ENCODE results near the gene SLAMF1. TPM values are rescaled to one million over a fixed set of nuclear protein-coding genes. Genes with fewer than 3 reads are reported as not detected.

Gene SLAMF1
- total RNA-seq, 4 donors from 2014 or later, result 1.1 to 2.2 (median 1.7) TPM; not detected in 1

- Histone ChIP-seq H3K27ac (no peak overlapping the region), H3K36me3 (no peaks in the 10 kb centered on the region), H3K9me3 (no peaks in the 10 kb centered on the region), H3K27me3 (no peaks in the 10 kb centered on the region), H3K4me1 (peaks cover 0 to 4% (median 0%) of the 10 kb centered on the region in 3 donors), H3K4me3 (no peak overlapping the region)
- WGBS, 2 donors, result 90 to 94% methylated on average over 3 of the region's 3 CpGs
- no peak for DNase-seq
- intact Hi-C loops (cut with DNase I), result no loop called here
- no peak for TF ChIP-seq POLR2A (IDR thresholded peaks at IDR 0.05)
- TF ChIP-seq, protein P1, sequence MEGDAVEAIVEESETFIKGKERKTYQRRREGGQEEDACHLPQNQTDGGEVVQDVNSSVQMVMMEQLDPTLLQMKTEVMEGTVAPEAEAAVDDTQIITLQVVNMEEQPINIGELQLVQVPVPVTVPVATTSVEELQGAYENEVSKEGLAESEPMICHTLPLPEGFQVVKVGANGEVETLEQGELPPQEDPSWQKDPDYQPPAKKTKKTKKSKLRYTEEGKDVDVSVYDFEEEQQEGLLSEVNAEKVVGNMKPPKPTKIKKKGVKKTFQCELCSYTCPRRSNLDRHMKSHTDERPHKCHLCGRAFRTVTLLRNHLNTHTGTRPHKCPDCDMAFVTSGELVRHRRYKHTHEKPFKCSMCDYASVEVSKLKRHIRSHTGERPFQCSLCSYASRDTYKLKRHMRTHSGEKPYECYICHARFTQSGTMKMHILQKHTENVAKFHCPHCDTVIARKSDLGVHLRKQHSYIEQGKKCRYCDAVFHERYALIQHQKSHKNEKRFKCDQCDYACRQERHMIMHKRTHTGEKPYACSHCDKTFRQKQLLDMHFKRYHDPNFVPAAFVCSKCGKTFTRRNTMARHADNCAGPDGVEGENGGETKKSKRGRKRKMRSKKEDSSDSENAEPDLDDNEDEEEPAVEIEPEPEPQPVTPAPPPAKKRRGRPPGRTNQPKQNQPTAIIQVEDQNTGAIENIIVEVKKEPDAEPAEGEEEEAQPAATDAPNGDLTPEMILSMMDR (IDR thresholded peaks at IDR 0.05), result no peak
Measured at GRCh38 chr1:160636547-160636946, 10.3 kb downstream of the SLAMF1 start.

DNA sequence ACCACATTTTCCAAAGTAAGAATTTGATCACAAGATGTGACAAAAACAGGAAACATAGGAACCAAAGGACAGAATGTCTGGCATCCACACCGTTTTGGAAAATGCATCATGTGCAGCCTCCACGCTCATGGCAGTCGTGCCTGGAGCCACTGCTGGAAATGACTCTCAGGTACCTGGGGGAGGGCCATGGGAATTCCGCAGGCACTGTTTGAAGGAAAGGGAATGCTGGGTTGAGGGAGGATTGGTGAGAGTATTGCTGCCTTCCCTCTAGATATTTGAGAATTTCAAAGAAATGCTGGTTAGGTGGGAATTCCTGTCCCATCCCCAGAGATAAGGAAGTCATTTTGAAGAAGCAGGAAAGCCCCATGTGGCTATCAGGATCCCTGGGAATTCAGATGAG lies 10.8 kb downstream of the SLAMF1 start:
- peaks cover 0 to 4% (median 0%) of the 10 kb centered on the region in 3 donors for H3K4me1 ChIP-seq
- no peaks in the 10 kb centered on the region for H3K9me3 ChIP-seq
- no peak overlapping the region for H3K4me3 ChIP-seq
- no peak overlapping the region for H3K27ac ChIP-seq
- intact Hi-C loops (cut with DNase I), result no loop called here
- H3K36me3 ChIP-seq, result no peaks in the 10 kb centered on the region
- 70 to 86% methylated on average over 4 of the region's 4 CpGs for WGBS, 2 donors
- TF ChIP-seq POLR2A (IDR thresholded peaks at IDR 0.05), result no peak
- TF ChIP-seq, protein P1 (IDR thresholded peaks at IDR 0.05), result no peak
- H3K27me3 ChIP-seq, result no peaks in the 10 kb centered on the region
- DNase-seq, result no peak

DNA sequence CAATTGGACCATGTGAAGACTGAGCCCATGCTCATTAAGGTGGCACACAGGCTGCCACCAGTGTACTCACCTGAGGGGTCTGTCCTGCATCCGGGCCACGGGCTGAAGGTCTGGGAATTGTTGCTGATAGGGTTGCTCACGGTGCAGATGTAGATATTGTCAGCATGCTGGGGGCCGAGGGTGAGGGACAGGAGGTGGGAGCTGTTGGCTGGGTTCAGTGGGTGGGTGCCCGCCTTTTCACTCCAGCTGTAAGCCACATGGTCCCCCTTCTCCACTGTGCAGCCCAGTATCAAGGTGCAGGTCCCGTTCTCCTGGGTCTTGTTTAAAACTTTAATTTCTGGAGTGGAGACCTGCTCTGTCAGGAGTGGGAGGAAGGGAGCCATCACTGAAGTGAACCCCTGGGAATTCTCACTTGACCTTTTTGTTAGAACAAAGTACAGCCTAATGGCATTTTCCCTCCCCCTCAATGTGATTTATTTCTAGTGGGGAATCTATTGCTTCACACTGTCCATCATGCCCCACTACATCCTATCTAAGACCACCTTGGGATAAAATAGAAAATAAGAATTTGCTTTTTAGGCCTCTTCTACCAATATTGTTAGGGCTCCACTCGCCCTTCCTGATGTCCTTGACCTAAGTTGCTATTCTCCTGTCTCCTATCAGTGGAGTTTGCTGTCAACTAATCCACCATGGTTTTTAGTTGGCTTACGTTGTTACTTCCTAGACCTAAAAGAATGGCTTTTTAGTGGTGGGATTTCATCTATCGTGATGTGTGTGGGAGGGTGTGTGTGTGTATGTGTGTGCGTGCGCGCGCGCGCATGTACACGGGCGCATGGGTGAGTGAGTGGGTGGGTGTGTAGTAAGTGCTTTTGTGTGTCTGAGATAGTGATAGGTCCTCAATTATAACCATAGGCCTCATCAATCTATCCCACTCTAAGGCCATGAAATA lies 12.0 kb downstream of the SLAMF1 start:
- Histone ChIP-seq H3K4me3 (no peak overlapping the region), H3K27ac (no peak overlapping the region), H3K9me3 (no peaks in the 10 kb centered on the region), H3K4me1 (peaks cover 0 to 14% (median 3%) of the 10 kb centered on the region in 3 donors), H3K27me3 (no peaks in the 10 kb centered on the region), H3K36me3 (no peaks in the 10 kb centered on the region)
- no peak for TF ChIP-seq POLR2A (IDR thresholded peaks at IDR 0.05)
- TF ChIP-seq, protein P1 (IDR thresholded peaks at IDR 0.05), result no peak
- whole genome bisulfite sequencing, 2 donors, result 89 to 91% methylated on average over 13 to 17 of the region's 17 CpGs
- DNase-seq, result no peak
- intact Hi-C loops (cut with DNase I), result no loop called here

DNA sequence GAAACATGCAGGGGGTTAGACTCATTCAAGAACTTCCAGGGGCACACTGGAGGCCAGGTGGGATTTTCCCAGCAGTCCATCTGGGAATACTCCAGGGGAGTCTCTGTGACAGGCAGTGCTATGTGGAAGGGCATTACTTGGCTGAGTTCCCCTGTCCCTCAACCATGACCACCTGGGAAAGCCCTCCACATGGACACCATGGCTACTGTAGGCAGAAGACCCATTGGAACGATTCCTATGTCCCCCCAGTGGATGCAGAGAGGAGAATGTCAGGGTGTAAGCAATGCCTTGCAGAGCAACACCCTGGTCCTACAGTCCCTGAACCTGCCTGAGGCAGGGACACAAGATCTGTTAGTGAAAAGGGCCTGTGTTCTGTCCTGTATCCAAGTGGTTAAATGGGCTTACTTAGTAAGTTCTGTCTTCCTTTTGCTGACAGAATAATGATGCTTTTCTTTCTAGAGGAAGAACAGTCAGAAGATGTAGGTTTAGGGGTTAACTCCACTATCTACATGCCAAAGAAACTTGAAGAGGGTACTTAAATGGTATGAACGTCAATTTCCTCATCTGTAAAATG lies 13.4 kb downstream of the SLAMF1 start:
- TF ChIP-seq, protein P1 (IDR thresholded peaks at IDR 0.05), result no peak
- TF ChIP-seq POLR2A (IDR thresholded peaks at IDR 0.05), result no peak
- H3K27ac ChIP-seq, result no peak overlapping the region
- no peaks in the 10 kb centered on the region for H3K36me3 ChIP-seq
- peaks cover 0 to 19% (median 7%) of the 10 kb centered on the region in 3 donors for H3K4me1 ChIP-seq
- no peaks in the 10 kb centered on the region for H3K9me3 ChIP-seq
- WGBS, 2 donors, result 8 to 29% methylated on average over 1 of the region's 2 CpGs
- H3K4me3 ChIP-seq, result no peak overlapping the region
- no peaks in the 10 kb centered on the region for H3K27me3 ChIP-seq
- no peak for DNase-seq
- intact Hi-C loops (cut with DNase I), result no loop called here

DNA sequence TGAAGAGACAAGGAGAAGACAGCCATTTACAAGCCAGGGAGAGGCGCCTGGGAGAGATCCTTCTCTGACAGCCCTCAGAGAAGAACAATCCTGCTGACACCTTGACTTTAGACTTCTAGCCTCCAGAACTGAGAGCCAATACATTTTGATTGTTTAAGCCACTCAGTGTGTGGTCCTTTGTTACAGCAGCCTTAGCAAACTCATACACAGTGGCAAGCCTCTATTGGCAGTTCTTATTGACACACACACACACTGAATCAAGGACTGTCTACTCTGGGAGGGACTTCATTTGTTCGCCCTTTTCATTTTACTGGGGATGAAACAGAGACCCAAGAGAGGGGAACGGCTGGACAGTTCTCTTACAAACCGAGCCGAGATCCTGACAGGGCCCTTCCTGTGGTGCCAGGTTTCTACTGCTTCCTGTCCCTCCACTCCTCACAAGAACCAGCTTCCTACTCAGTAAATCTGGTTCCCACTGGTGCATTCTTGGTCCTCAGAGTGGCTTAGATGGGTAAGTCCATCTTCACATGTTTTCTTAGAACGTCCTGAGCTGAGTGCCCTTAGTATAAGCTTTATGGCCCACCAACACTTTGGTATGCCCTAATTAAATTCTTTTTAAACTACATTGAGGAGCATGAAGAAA lies 14.7 kb downstream of the SLAMF1 start:
- no peaks in the 10 kb centered on the region for H3K9me3 ChIP-seq
- intact Hi-C loops (cut with DNase I), result no loop called here
- H3K4me1 ChIP-seq, result peaks cover 0 to 19% (median 7%) of the 10 kb centered on the region in 3 donors
- WGBS, 2 donors, result 74 to 80% methylated on average over 6 of the region's 6 CpGs
- no peak for DNase-seq
- no peak overlapping the region for H3K27ac ChIP-seq
- no peaks in the 10 kb centered on the region for H3K36me3 ChIP-seq
- H3K27me3 ChIP-seq, result no peaks in the 10 kb centered on the region
- TF ChIP-seq, protein P1 (IDR thresholded peaks at IDR 0.05), result no peak
- no peak for TF ChIP-seq POLR2A (IDR thresholded peaks at IDR 0.05)
- H3K4me3 ChIP-seq, result no peak overlapping the region
